ENCODE measurements around the gene FGF3.
A peak's percentile ranks its signal among the peaks of the same experiment; 100 is the strongest.

Gene FGF3

DNA sequence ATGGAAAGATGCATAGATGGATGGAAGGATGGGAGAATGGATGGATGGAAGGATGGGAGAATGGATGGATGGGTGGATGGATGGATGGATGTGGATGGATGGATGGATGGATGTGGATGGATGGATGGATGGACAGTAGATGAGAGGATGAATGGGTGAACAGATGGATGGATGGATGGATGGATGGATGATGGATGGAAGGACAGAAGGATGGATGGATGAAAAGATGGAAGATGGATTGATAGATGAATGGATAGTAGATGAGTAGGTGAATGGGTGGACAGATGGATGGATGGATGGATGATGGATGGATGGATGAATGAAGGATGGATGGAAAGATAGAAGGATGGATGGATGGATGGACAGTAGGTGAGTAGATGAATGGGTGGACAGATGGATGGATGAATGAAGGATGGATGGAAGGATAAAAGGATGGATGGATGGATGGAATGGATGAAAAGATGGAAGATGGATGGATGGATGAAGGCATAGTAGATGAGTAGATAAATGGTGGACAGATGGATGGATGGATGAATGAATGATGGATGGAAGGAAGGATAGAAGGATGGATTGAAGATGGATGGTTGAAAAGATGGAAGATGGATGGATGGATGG lies 15.5 kb downstream of the FGF3 start:
- no peaks in the 10 kb centered on the region for H3K4me1 Mint-ChIP-seq
- ATAC-seq (replicated peaks; ENCODE audit: extremely low read depth, poor library complexity, severe bottlenecking): no peak
- H3K27ac Mint-ChIP-seq (ENCODE audit: low read depth): no peak overlapping the region

DNA sequence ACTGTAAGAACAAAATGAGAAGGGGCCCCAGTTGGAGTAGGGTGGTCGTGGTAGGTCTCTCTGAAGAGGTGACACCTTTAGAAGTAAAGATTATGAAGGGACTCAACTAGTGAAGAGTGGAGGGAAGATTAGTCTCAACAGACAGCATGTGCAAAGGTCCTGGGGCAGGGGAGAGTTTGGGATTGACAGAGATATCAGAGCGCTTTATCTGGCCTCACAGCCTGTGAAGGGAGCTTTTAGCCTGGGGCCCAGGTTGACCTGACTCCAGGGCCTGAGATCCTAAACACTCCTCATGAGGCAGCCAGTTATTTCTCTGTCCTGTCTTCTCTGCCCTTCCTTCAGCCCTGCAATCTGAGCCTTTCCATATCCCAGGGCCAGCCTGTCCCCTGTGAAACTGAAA lies 16.2 kb downstream of the FGF3 start:
- Mint-ChIP-seq H3K27me3 (no peaks in the 10 kb centered on the region), H3K36me3 (ENCODE audit: insufficient read depth) (no peaks in the 10 kb centered on the region)

More for the DNA sequence above, 15.5 kb downstream of the FGF3 start:
- H3K27me3 Mint-ChIP-seq: no peaks in the 10 kb centered on the region
- H3K9me3 Mint-ChIP-seq: no peaks in the 10 kb centered on the region
- no peaks in the 10 kb centered on the region for H3K36me3 Mint-ChIP-seq (ENCODE audit: insufficient read depth)
- no peak overlapping the region for H3K4me3 Mint-ChIP-seq
- DNase-seq (ENCODE audit: low spot score in 2 of 2): no peak

DNA sequence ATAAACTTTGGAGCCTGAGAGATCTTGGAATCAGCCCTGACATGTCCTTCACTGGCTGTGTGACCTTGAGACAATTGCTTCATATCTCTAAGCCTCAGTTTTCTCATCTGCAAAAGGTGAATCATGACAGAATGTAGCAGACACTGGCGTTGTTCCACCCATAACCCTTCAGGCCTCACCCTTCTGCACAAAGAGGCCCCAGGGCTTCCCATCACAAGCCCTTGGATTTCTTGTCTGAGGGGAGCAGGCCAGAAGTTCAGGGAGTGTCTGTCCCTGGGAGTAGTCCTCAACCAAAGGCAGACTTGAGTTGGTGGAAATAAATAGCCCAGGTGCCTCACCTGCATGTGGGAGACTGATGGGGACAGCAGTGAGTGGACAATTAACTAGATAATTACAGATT lies 16.6 kb downstream of the FGF3 start:
- no peak for ATAC-seq (replicated peaks; ENCODE audit: extremely low read depth, poor library complexity, severe bottlenecking)
- DNase-seq (ENCODE audit: low spot score in 2 of 2): no peak
- H3K4me1 Mint-ChIP-seq: no peaks in the 10 kb centered on the region
- no peak overlapping the region for H3K4me3 Mint-ChIP-seq
- H3K36me3 Mint-ChIP-seq (ENCODE audit: insufficient read depth): no peaks in the 10 kb centered on the region
- no peaks in the 10 kb centered on the region for H3K27me3 Mint-ChIP-seq
- no peaks in the 10 kb centered on the region for H3K9me3 Mint-ChIP-seq
- no peak overlapping the region for H3K27ac Mint-ChIP-seq (ENCODE audit: low read depth)

More for the DNA sequence above, 16.2 kb downstream of the FGF3 start:
- DNase-seq (ENCODE audit: low spot score in 2 of 2) (no peak), ATAC-seq (replicated peaks; ENCODE audit: extremely low read depth, poor library complexity, severe bottlenecking) (no peak)
- H3K9me3 Mint-ChIP-seq: no peaks in the 10 kb centered on the region
- no peaks in the 10 kb centered on the region for H3K4me1 Mint-ChIP-seq
- H3K27ac Mint-ChIP-seq (ENCODE audit: low read depth): no peak overlapping the region
- no peak overlapping the region for H3K4me3 Mint-ChIP-seq

DNA sequence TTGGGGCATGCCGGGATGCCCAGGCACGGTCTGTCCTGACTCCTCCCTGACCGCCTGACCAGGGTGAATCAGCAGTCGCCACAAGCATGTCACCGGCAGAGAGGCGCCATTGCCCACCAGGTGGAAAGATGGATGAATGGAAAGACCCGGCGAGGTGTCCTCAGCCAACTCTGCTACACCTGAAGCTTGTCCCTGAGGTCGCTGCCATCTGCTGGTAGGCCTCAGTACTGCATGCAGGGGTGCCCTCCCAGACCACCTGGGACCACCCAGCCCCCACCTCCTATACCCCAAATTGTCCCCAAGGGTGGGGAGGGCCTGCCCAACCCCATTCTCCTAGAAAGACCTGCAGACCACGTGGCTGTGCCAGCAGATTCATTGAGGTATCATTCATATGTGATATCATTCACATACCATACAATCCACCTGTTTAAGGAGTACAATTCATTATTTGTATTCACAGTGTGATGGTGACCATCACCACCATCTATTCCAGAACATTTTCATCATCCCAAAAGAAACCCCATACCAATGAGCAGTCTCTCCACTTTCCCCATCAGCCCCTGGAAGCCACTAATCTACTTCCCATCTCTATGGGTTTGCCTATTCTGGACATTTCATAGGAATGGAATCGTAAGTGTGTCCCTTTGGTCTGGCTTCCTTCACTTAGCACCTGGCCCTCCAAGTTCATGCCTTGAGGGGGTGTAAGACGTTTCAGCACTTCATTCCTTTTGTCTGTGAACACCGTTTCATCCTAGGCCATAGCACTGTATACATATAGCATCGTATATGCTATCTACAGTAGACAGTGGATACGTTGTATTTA lies 17.5 kb downstream of the FGF3 start:
- no peaks in the 10 kb centered on the region for H3K27me3 Mint-ChIP-seq
- H3K9me3 Mint-ChIP-seq: no peaks in the 10 kb centered on the region
- H3K4me3 Mint-ChIP-seq: no peak overlapping the region
- DNase-seq (ENCODE audit: low spot score in 2 of 2): no peak
- H3K36me3 Mint-ChIP-seq (ENCODE audit: insufficient read depth): no peaks in the 10 kb centered on the region
- H3K27ac Mint-ChIP-seq (ENCODE audit: low read depth): no peak overlapping the region
- ATAC-seq (replicated peaks; ENCODE audit: extremely low read depth, poor library complexity, severe bottlenecking): no peak
- H3K4me1 Mint-ChIP-seq: no peaks in the 10 kb centered on the region

DNA sequence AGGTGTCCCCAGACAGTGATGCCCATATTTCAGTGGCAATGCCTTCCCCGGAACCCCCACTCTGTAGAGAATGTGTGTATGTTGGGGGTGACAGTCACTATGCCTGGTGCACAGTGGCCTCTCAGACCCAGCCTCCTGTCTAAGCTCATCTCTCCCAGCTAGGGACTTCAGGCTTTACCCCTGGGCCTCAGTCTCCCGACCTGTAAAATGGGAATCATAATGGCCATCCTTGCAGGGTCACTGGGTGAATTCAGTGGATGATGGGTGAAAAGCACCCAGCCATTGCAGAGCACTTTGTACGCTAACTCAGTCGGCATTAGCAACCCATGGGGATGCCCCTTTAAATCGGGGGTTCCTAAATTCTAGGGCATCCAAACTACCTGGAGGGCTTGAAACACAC lies 18.9 kb downstream of the FGF3 start:
- Mint-ChIP-seq H3K36me3 (ENCODE audit: insufficient read depth) (no peaks in the 10 kb centered on the region), H3K4me3 (no peak overlapping the region), H3K9me3 (no peaks in the 10 kb centered on the region), H3K27ac (ENCODE audit: low read depth) (no peak overlapping the region), H3K27me3 (no peaks in the 10 kb centered on the region), H3K4me1 (no peaks in the 10 kb centered on the region)
- DNase-seq (ENCODE audit: low spot score in 2 of 2) (no peak), ATAC-seq (replicated peaks; ENCODE audit: extremely low read depth, poor library complexity, severe bottlenecking) (no peak)

DNA sequence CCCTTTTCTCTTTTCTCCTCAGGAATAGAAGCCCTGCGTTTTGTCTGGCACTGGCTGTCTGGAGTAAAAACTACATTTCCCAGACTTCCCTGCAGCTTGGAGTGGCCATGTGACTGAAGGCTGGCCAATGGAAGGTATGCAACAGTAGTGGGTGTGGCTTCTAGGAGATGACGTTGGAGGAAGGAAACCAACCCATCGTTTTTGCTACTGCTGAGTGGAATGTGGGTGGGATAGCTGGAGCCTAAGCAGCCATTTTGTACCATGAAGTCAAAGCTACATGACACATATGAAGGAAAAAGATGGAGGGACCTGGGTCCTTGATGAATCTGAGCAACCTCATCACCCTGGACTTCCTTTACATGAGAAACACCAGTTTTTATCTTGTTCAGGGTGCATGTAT lies 19.6 kb downstream of the FGF3 start:
- Mint-ChIP-seq H3K27me3 (no peaks in the 10 kb centered on the region), H3K4me3 (no peak overlapping the region), H3K4me1 (no peaks in the 10 kb centered on the region), H3K27ac (ENCODE audit: low read depth) (no peak overlapping the region), H3K9me3 (no peaks in the 10 kb centered on the region), H3K36me3 (ENCODE audit: insufficient read depth) (no peaks in the 10 kb centered on the region)
- DNase-seq (ENCODE audit: low spot score in 2 of 2): no peak
- no peak for ATAC-seq (replicated peaks; ENCODE audit: extremely low read depth, poor library complexity, severe bottlenecking)

DNA sequence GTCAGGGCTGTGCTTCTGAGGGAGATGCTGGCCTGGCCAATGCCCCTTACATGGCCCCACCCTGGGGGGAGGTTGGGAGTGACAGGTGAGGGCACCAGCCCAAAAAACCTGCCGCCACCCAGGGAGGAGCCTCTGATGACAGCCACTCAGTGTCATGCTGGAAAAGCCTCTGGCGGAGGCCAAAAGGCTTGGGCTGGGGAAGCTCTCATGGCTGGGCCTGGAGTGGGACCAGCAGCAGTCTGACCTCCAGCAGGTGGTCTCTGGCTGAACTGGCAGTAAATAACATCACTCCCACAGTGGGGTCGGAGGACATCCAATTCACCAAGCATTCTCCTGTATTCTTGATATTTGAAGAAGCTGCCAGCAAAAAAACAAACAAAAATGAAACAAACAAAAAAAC lies 20.1 kb downstream of the FGF3 start:
- no peak for ATAC-seq (replicated peaks; ENCODE audit: extremely low read depth, poor library complexity, severe bottlenecking)
- Mint-ChIP-seq H3K4me3 (no peak overlapping the region), H3K27ac (ENCODE audit: low read depth) (no peak overlapping the region), H3K36me3 (ENCODE audit: insufficient read depth) (no peaks in the 10 kb centered on the region), H3K9me3 (no peaks in the 10 kb centered on the region), H3K27me3 (no peaks in the 10 kb centered on the region), H3K4me1 (no peaks in the 10 kb centered on the region)
- no peak for DNase-seq (ENCODE audit: low spot score in 2 of 2)

DNA sequence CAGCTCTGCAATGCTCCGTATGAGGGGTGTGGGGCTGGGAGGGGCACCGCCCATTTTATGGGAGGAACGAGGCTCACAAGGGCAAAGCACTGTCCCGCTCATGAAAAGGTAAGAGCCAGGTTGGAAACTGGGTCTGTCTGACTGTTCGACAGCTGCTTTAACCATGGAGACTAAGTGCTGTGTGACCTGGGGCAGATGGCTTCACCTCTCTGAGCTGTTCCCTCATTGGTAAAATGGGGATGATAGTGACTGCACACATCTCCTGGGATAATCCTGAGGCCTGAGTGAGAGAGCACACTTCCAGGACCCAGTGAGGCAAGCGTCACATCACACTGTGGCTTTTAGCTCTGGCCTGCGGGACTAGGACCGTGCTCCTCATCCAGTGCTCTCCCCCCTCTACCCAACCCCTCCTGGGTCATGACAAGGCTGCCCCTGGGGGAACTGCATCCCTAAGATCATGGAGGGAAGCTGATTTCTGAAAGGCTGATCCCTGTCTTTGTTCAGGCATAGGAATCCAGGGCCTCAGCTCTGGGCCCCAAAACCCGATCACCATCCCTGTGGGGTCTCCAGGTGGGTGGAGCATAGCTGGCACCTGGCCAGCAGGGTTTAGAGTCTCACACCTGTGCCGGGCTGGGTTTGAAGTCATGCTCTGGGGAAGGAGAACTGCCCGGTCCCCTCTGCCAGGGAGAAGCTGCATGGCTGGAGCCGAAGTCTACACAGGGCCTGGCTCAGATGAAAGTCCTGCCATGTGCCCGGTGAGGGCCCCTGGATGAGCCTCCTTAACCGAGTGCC lies 21.3 kb downstream of the FGF3 start:
- H3K36me3 Mint-ChIP-seq (ENCODE audit: insufficient read depth): no peaks in the 10 kb centered on the region
- no peak overlapping the region for H3K4me3 Mint-ChIP-seq
- no peaks in the 10 kb centered on the region for H3K9me3 Mint-ChIP-seq
- peaks cover 5% of the 10 kb centered on the region for H3K27me3 Mint-ChIP-seq
- no peak overlapping the region for H3K27ac Mint-ChIP-seq (ENCODE audit: low read depth)
- no peaks in the 10 kb centered on the region for H3K4me1 Mint-ChIP-seq
- no peak for DNase-seq (ENCODE audit: low spot score in 2 of 2)
- no peak for ATAC-seq (replicated peaks; ENCODE audit: extremely low read depth, poor library complexity, severe bottlenecking)

DNA sequence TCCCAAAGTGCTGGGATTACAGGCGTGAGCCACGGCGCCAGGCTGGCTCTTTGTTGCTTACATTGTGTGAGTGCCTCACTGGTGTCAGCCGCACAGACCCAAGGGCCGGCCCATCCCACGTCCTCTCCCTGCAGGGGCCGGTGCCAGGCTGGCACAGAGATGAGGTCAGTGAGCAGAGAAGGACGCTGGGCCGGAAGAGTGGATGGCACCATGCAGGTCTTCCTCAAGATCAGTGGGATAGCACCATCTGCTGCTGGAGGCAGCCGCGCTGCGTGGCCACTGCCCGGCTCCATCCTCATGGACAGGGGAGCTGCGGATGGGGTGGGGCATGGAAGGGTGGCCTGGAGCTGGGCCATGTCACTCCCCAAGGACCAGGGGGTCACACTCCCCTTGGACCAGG lies 22.1 kb downstream of the FGF3 start:
- Mint-ChIP-seq H3K4me3 (no peak overlapping the region), H3K4me1 (no peaks in the 10 kb centered on the region), H3K27me3 (peaks cover 9% of the 10 kb centered on the region), H3K9me3 (no peaks in the 10 kb centered on the region), H3K36me3 (ENCODE audit: insufficient read depth) (no peaks in the 10 kb centered on the region), H3K27ac (ENCODE audit: low read depth) (no peak overlapping the region)
- ATAC-seq (replicated peaks; ENCODE audit: extremely low read depth, poor library complexity, severe bottlenecking) (no peak), DNase-seq (ENCODE audit: low spot score in 2 of 2) (no peak)

DNA sequence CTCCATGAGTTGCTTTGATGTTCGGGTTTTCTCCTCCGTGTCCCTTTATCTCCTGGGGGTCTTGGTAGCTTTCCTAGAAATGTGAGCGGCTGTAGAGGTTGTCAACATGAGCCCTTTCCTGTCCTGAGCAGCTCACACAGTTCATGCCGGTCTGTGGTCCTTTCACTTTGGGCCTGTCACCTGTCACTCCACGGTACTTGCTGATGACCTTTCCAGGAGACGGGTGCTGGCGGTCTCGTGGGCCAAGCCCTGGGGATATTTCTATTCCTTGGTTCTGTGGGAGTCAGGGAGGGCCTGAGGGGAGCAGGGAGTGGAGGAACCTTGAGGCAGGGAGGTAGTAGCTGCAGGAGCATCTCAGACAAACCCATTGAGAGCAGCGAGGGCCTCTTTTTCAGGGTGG lies 23.2 kb downstream of the FGF3 start:
- Mint-ChIP-seq H3K4me3 (no peak overlapping the region), H3K27me3 (peaks cover 12% of the 10 kb centered on the region), H3K36me3 (ENCODE audit: insufficient read depth) (no peaks in the 10 kb centered on the region), H3K4me1 (no peaks in the 10 kb centered on the region), H3K9me3 (no peaks in the 10 kb centered on the region), H3K27ac (ENCODE audit: low read depth) (peak overlapping the region; percentile 25)
- DNase-seq (ENCODE audit: low spot score in 2 of 2) (no peak), ATAC-seq (replicated peaks; ENCODE audit: extremely low read depth, poor library complexity, severe bottlenecking) (no peak)

DNA sequence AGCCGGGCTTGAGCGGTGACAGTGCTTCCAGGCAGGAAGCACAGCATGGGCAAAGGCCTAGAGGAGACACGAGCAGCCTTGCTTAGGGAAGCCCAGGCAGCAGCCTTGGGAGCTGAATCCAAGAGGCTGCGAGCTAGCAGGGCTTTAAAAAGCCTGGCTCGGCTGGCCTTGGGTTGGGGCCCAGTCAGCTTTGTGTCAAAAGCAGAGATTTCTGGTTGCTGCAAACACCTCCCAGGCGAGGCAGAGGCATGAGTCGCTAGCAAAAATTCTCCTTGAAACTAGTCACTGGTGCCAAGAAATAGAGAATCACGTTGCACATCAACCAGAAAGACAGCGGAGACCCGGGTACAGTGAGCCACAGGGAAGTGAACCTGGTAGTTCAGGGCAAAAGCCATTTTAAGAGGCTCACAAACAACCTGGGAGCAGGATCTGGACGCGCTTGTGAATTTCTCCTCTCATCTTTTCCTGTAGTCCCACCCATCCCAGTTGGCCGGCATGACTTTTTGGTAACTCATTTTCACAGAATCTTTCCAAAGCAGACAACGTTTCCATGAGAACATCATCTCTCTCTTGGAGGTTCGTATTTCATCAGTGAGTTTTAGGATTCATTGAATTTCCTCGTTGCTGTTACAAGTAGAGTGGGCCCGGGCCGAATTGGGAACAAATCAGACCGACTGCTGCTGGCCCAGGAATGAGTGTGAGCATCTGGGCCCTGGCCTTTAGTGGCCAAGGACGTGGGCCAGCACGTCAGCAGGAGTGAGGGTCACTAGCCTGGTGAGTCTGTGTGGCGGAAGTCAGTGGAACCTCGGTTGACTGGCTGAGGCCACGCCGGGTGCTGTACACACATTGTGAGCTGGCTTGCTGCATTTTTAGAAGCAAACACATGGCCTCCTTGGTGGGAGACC lies 27.7 kb downstream of the FGF3 start:
- ATAC-seq (replicated peaks; ENCODE audit: extremely low read depth, poor library complexity, severe bottlenecking): no peak
- Mint-ChIP-seq H3K27me3 (peaks cover 18% of the 10 kb centered on the region), H3K9me3 (no peaks in the 10 kb centered on the region), H3K4me1 (no peaks in the 10 kb centered on the region), H3K36me3 (ENCODE audit: insufficient read depth) (no peaks in the 10 kb centered on the region), H3K27ac (ENCODE audit: low read depth) (no peak overlapping the region), H3K4me3 (no peak overlapping the region)
- no peak for DNase-seq (ENCODE audit: low spot score in 2 of 2)

DNA sequence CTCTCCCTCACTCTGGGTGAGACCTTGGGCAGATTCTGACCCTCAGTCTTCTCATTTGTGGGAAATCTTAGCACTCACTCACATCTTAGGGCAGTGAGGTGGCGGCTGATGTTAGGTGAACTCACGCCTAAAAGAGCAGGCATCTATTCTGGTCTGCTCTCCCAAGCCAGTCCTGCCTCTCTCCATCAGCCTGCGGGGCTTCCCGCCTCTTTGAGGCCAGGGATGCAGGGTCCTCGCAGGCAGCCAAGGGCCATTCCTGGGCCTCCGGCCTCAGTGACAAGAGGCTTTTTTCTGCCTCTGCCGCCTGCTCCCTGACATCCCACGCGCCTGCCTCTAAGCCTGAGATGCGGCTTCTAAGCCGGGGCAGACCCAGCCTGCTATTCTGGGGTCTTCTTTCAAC lies 30.3 kb downstream of the FGF3 start:
- Mint-ChIP-seq H3K4me1 (no peaks in the 10 kb centered on the region), H3K4me3 (no peak overlapping the region), H3K36me3 (ENCODE audit: insufficient read depth) (no peaks in the 10 kb centered on the region), H3K27me3 (peaks cover 18% of the 10 kb centered on the region), H3K27ac (ENCODE audit: low read depth) (no peak overlapping the region), H3K9me3 (no peaks in the 10 kb centered on the region)
- no peak for DNase-seq (ENCODE audit: low spot score in 2 of 2)
- ATAC-seq (replicated peaks; ENCODE audit: extremely low read depth, poor library complexity, severe bottlenecking): no peak
